GM19372 (cell line): ENCODE measurements around the gene CHIC2.

Experiments used
- ATAC-seq: cut with Tn5 transposase; IDR thresholded peaks from one replicate; pipeline ENCODE4 v1.9.1; 2021; ENCODE audit warnings: mild to moderate bottlenecking, low read depth, moderate library complexity; ENCODE audit not compliant: unreplicated experiment

CHIC2 gene

GRCh38 chr4:53960843-53961242 is 103.6 kb downstream of the CHIC2 start:
- no peak for ATAC-seq
